Mucosa of gallbladder (tissue), 1 donor: Measurements from ENCODE around the gene CD68. TPM values are rescaled to one million over a fixed set of nuclear protein-coding genes. Genes with fewer than 3 reads are reported as not detected.

Experiments used
- DNase-seq: peaks from one replicate; pipeline ENCODE4 v3.0.0-alpha.2; 2020; ENCODE audit warnings: low spot score
- total RNA-seq: library from RNA; stranded (reverse); gene quantifications from one replicate; pipeline ENCODE4 v1.2.1, GENCODE V29; 2021
- donor health status: DM: no; HTN: no; CAD: no.

The CD68 gene
- total RNA-seq: 75.3 TPM

DNA sequence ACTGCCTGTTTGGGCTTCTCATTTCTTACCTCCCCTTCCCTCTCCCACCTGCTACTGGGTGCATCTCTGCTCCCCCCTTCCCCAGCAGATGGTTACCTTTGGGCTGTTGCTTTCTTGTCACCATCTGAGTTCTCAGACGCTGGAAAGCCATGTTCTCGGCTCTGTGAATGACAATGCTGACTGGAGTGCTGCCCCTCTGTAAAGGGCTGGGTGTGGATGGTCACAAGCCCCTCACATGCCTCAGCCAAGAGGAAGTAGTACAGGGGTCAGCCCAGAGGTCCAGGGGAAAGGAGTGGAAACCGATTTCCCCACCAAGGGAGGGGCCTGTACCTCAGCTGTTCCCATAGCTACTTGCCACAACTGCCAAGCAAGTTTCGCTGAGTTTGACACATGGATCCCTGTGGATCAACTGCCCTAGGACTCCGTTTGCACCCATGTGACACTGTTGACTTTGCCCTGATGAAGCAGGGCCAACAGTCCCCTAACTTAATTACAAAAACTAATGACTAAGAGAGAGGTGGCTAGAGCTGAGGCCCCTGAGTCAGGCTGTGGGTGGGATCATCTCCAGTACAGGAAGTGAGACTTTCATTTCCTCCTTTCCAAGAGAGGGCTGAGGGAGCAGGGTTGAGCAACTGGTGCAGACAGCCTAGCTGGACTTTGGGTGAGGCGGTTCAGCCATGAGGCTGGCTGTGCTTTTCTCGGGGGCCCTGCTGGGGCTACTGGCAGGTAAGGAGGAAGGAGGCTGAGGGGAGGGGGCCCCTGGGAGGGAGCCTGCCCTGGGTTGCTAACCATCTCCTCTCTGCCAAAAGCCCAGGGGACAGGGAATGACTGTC lies at the start of gene CD68:
CD68 (plus strand) TSS at position 638 of the 833 bp plus-strand sequence; CDS start at position 678, 40 bp downstream.
- peak; percentile 73 for DNase-seq

GRCh38 chr17:7530023-7530900 lies 49.2 kb upstream of the CD68 start:
- DNase-seq: no peak

DNA sequence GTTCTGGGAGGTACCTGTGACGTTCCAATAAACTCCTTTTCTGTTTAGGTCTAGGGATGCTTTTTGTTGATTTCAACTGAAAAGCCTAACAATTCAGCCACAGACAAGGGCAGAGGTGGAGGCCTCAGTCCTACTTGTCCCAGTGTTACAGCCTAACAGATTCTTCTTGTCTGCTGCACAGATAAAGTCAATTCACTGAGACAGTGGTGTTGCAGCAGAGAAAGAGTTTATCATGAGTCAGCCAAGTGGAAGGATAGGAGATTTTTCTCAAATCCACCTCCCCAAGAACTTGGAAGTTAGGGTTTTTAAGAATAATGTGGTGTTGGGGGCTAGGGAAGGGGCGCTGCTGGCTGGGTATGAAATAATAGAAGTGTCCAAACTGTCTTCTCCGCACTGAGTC lies 41.4 kb upstream of the CD68 start:
- DNase-seq: no peak

DNA sequence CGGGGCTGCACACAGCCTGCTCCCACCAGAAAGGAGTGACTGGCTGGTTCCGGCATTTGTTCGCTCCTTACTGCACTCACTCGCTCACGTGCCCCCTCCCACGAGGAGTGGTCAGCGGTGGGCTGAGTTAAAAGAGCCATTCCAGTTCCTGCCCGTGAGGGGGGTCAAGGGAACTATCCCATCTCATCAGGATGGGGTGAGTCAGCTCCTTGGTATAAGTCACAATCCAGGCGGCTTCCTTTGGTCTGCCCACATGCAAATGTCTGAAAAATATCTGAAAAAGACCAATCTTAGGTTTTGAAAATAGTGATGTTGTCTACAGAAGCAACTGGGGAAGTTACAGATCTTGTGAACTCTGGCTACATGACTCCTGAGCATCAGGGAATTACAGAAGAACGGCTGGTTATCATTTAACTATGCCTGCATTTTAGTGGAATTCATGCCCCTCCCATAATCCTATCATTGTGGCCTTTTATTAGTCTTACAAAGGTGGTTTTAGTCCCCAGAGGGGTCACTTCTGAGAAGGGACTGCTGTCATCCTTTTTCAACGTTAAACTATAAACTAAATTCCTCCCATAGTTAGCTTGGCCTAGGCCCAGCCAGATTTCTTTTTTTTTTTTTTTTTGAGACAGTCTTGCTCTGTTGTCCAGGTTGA lies 40.4 kb upstream of the CD68 start:
- no peak for DNase-seq

GRCh38 chr17:7541074-7541621 lies 38.3 kb upstream of the CD68 start:
- DNase-seq: no peak

- DNase-seq: no peak
Measured at GRCh38 chr17:7544911-7545310, 34.5 kb upstream of the CD68 start.

DNA sequence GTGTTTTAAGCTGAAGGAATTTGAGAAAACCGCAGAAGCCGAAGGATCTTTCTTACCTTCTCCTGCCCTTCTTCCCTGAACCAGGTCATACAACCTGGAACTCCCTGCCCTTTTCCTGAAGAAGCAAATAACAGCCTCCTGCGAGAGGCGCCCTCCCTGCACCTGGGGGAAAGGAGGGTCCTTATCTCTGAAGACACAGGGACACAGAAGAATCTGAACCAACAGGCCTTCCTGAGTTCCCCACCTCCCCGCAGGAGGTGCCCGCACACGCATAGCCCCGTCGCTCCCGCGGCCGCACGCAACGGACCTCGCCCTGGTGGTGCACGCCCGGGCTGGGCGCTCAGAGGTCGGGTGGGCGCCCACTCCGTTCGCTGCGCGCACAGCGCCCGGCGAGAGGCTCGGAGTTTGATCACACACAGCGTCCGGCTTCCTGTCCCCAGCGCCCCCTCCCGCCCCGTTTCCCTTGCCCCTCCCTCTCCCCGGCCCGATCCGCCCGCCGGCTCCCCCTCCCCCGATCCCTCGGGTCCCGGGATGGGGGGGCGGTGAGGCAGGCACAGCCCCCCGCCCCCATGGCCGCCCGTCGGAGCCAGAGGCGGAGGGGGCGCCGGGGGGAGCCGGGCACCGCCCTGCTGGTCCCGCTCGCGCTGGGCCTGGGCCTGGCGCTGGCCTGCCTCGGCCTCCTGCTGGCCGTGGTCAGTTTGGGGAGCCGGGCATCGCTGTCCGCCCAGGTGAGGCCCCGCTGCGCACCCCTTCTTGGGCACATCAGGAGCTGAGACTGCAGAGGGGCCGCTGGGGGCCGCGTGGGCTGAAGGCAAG lies 30.6 kb upstream of the CD68 start, which contains the start of gene TNFSF12:
TNFSF12 (plus strand) TSS at position 474 of the 816 bp plus-strand sequence; CDS start at position 570, 96 bp downstream.
- peak; percentile 57 for DNase-seq

GRCh38 chr17:7549401-7550055 lies 29.9 kb upstream of the CD68 start:
- DNase-seq: no peak

DNA sequence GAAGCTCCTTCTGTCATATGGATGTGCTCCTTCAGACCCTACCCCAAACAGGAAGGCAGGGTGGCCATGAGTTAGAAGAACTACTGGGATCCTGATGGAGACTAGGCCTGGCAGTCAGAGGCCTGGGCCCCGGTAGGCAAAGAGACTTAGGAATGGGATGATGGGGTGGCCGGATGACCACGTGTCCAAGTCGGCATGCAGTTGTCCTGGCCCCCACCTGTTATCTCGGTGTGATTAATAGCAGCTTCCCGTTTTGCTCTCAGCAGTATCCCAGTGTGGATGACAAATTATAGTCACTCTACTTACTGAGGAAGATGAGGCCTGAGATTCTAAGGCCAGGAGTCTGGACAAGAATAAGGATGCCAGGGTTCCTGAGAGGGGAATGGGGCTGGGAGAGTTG lies 29.1 kb upstream of the CD68 start:
- no peak for DNase-seq

DNA sequence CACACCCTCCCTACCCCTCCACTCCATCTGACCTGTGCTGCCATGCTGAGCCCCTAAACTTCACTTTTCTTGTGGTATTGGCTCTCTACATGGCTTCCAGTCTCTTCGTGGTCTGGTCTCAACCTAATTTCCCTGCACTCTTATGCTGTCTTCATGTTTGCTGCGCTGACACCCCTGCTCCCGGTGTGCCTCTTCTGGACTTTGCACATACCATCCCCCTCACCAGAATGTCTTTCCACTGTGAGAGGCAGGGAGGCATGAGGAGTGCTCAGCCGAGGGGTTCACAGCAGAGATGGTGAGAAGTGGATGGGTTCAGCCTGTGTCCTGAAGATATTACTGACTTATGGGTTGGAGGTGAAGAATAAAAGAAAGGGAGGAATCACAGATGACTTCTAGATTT lies 28.0 kb upstream of the CD68 start:
- no peak for DNase-seq

DNA sequence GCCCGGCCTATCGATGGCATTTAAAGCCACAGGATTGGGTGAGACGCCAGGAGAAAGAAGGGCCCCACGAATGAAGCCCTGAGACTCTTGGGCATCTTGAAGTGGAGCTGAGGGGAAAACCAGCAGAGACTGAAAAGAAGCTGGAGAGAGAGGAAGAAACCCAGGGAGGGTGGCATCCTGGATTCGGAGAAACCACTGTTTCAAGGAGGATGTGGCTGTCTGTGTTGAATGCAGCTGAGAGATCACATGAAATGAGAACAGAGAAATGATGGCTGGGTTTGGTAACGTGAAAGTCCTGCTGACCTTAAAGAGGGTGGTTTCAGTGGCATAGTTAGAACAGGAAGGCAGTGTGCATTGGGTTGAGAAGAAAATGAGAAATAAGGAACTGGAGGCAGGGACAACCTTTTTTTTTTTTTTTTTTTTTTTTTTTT lies 26.8 kb upstream of the CD68 start:
- DNase-seq: peak; percentile 25

- DNase-seq: no peak
Measured at GRCh38 chr17:7553356-7553755, 26.1 kb upstream of the CD68 start.

DNA sequence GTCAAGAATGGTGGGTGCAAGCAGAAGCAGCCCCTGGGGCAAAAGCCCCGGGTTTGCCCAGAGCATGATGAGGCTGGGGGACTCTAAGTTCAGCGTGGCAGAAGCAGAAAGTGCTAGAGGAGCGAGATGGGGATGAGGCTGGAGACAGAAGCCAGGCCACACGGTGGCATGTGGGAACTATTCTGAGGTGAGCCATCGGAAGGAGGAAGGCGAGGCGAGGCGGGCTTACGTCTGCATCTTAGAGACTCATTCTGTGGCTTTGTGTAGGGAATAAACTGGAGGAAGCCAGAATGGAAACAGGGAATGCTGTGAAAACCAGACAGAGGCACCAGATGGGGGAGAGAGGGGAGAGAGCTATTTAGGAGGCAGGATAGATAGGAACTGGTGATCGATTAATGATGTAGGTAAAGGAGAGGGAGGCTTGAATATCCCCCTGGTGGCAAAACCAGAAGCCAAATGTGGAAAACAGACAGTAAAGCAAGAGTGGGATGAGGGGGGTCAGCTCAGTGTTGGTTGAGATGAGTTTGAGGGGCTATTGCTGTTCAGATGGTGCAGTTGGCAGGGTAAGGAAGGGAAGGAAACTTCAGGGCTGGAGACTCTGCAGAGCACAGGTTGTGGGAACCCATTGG lies 24.0 kb upstream of the CD68 start:
- no peak for DNase-seq

- DNase-seq: no peak
Measured at GRCh38 chr17:7556627-7557026, 22.8 kb upstream of the CD68 start.

- no peak for DNase-seq
Measured at GRCh38 chr17:7557147-7557764, 22.2 kb upstream of the CD68 start.

DNA sequence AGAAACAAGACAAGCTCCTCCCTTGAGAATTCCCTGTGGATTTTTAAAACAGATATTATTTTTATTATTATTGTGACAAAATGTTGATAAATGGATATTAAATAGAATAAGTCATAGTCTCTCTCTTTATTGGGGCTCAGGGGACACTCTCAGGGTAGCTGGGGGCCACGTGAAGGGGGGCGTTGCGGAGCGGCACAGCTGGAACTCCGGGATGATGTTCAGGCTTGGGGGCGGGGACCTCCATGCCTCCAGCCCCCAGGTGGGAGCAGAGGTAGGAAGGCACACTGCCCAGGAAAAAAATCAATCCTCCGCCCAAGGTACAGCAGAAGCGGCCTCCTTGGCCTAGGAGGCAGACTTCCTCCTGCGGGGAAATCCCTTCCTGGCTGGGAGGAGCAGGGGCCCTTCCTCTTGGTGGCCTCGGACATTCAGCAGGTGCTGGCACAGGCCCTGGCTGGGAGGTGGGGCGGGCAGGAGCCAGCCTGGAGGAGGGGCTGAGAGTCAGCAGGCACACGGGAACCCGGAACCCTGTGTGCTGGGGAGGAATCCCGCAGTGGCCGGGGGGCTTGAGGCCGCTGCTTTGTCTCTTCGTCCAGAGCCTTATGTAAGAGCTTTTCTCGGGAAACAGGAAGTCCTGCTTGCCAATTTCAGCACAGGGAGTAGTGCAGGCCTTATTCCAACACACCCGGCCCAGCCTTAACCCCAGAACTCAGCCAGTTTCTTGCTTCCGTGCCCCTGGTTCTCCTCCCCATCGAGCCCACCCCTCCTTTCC lies 21.5 kb upstream of the CD68 start:
- DNase-seq: peak; percentile 92

- DNase-seq: no peak
Measured at GRCh38 chr17:7558544-7559319, 20.7 kb upstream of the CD68 start, which contains the start of gene TNFSF13. Gene TNFSF13, plus strand, starts transcription at chr17:7558750. Its CDS starts 290 bp downstream, at chr17:7559040.
